ENCODE results near the gene PERCC1. TPM values are rescaled to one million over a fixed set of nuclear protein-coding genes. Genes with fewer than 3 reads are reported as not detected.

PERCC1 gene
- total RNA-seq, 6 experiments from 2014 or later, result not detected

GRCh38 chr16:1461146-1461545 lies 30.3 kb downstream of the PERCC1 start:
- Histone ChIP-seq H3K27ac (no peak overlapping the region), H3K27me3 (no peaks in the 10 kb centered on the region), H3K4me1 (no peaks in the 10 kb centered on the region), H3K36me3 (peaks cover 0 to 23% (median 0%) of the 10 kb centered on the region in 4 donors), H3K4me3 (no peak overlapping the region), H3K9me3 (no peaks in the 10 kb centered on the region)
- DNase-seq (peak in 1 of 3 donors; percentile 43), ATAC-seq (peak in 1 of 4 donors; percentile 11)
- intact Hi-C loops (cut with DNase I), result no loop called here
- 100% methylated on average over 5 of the region's 24 CpGs for WGBS (ENCODE audit: insufficient coverage, low coverage, low lambda C conversion rate, missing lambda C conversion rate)
- TF ChIP-seq POLR2A (IDR thresholded peaks at IDR 0.05) (no peak), CTCF (IDR thresholded peaks at IDR 0.05) (no peak)

- Histone ChIP-seq H3K27me3 (no peaks in the 10 kb centered on the region), H3K4me1 (no peaks in the 10 kb centered on the region), H3K4me3 (no peak overlapping the region), H3K27ac (no peak overlapping the region), H3K9me3 (no peaks in the 10 kb centered on the region), H3K36me3 (peaks cover 0 to 18% (median 0%) of the 10 kb centered on the region in 4 donors)
- ATAC-seq, result no peak
- DNase-seq, result peak in 1 of 3 donors; percentile 31
- intact Hi-C loops (cut with DNase I), result no loop called here
- no peak for TF ChIP-seq POLR2A (IDR thresholded peaks at IDR 0.05)
- TF ChIP-seq CTCF (IDR thresholded peaks at IDR 0.05), result no peak
- 90% methylated on average over 12 of the region's 41 CpGs for WGBS (ENCODE audit: insufficient coverage, low coverage, low lambda C conversion rate, missing lambda C conversion rate)
These were observed 33.5 kb downstream of the PERCC1 start for GRCh38 chr16:1464196-1464893.

GRCh38 chr16:1464894-1465566 lies 34.2 kb downstream of the PERCC1 start:
- no peaks in the 10 kb centered on the region for H3K27me3 ChIP-seq
- intact Hi-C loops (cut with DNase I), result no loop called here
- no peak for TF ChIP-seq POLR2A (IDR thresholded peaks at IDR 0.05)
- TF ChIP-seq CTCF (IDR thresholded peaks at IDR 0.05), result no peak
- DNase-seq (peak in 1 of 3 donors; percentile 45), ATAC-seq (no peak)
- H3K4me1 ChIP-seq, result no peaks in the 10 kb centered on the region
- H3K9me3 ChIP-seq, result no peaks in the 10 kb centered on the region
- H3K4me3 ChIP-seq, result no peak overlapping the region
- H3K27ac ChIP-seq, result no peak overlapping the region
- WGBS (ENCODE audit: insufficient coverage, low coverage, low lambda C conversion rate, missing lambda C conversion rate), result 89% methylated on average over 13 of the region's 33 CpGs
- peaks cover 0 to 18% (median 0%) of the 10 kb centered on the region in 4 donors for H3K36me3 ChIP-seq

GRCh38 chr16:1465567-1465915 lies 34.7 kb downstream of the PERCC1 start:
- DNase-seq (no peak), ATAC-seq (no peak)
- Histone ChIP-seq H3K4me3 (no peak overlapping the region), H3K9me3 (no peaks in the 10 kb centered on the region), H3K27me3 (no peaks in the 10 kb centered on the region), H3K36me3 (peaks cover 0 to 14% (median 0%) of the 10 kb centered on the region in 4 donors), H3K27ac (no peak overlapping the region), H3K4me1 (no peaks in the 10 kb centered on the region)
- no peak for TF ChIP-seq CTCF (IDR thresholded peaks at IDR 0.05)
- no peak for TF ChIP-seq POLR2A (IDR thresholded peaks at IDR 0.05)
- intact Hi-C loops (cut with DNase I), result no loop called here
- no CpG with 5 or more reads among the region's 13 CpGs for WGBS (ENCODE audit: insufficient coverage, low coverage, low lambda C conversion rate, missing lambda C conversion rate)

Data from right lobe of liver (tissue), 6 donors.